ENCODE results near the gene USP27X.

- TF ChIP-seq CTCF (IDR thresholded peaks at IDR 0.05) (no peak), POLR2AphosphoS5 (IDR thresholded peaks at IDR 0.05) (no peak), POLR2A (IDR thresholded peaks at IDR 0.05) (no peak)
Measured at GRCh38 chrX:49892542-49892941, 13.3 kb downstream of the USP27X start.
